Sigmoid colon (tissue), 7 donors: ENCODE results near the gene RPL3. TPM values are rescaled to one million over a fixed set of nuclear protein-coding genes. Genes with fewer than 3 reads are reported as not detected.

Experiments used
- DNase-seq: peaks from one replicate; pipeline ENCODE4 v3.0.0-alpha.2; 2019
- H3K27ac ChIP-seq, 4 donors: fragments of 200-600 bp; sonication (generic); one replicate each; pipeline ENCODE4 v1.5.1; 2016 to 2019; ENCODE audit warnings: mild to moderate bottlenecking in 1 of 4
- H3K27me3 ChIP-seq, 3 donors: fragments of 200-600 bp; sonication (generic); one replicate each; pipeline ENCODE4 v1.5.1; 2019; ENCODE audit warnings: mild to moderate bottlenecking in 1 of 3
- H3K36me3 ChIP-seq, 4 donors: fragments of 200-600 bp; sonication (generic); one replicate each; pipeline ENCODE4 v1.5.1; 2016 to 2019
- H3K4me1 ChIP-seq, 4 donors: fragments of 200-600 bp; sonication (generic); one replicate each; pipeline ENCODE4 v1.5.1; 2017 to 2019
- H3K4me3 ChIP-seq, 4 donors: fragments of 200-600 bp; sonication (generic); one replicate each; pipeline ENCODE4 v1.5.1; 2017 to 2019; ENCODE audit warnings: mild to moderate bottlenecking in 2 of 4, moderate library complexity in 1 of 4
- H3K9me3 ChIP-seq, 4 donors: fragments of 200-600 bp in 3 of 4; sonication (generic) in 3 of 4; one replicate each; pipeline versions ENCODE4 v1.5.1 to v1.6.1; 2013 to 2019
- CTCF ChIP-seq, 4 experiments: fragments of 450-650 bp in 3 of 4; fragments of 200-600 bp in 1 of 4; IDR thresholded peaks; one replicate each; pipeline ENCODE4 v1.5.1; 2016 to 2019; ENCODE audit warnings: antibody characterized with exemption in 4 of 4, mild to moderate bottlenecking in 3 of 4, moderate library complexity in 2 of 4
- EP300 ChIP-seq, 4 donors: sonication (generic); formaldehyde crosslinking; IDR thresholded peaks; one replicate each; pipeline ENCODE4 v1.6.1; 2017; ENCODE audit warnings: antibody characterized with exemption in 4 of 4
- POLR2A ChIP-seq, 2 donors: fragments of 450-650 bp; IDR thresholded peaks; one replicate each; pipeline ENCODE4 v1.6.1; 2016; ENCODE audit warnings: antibody characterized with exemption in 2 of 2, mild to moderate bottlenecking in 2 of 2, moderate library complexity in 2 of 2
- POLR2AphosphoS5 ChIP-seq, 4 donors: sonication (generic); formaldehyde crosslinking; IDR thresholded peaks; one replicate each; pipeline ENCODE4 v1.6.1; 2017; ENCODE audit warnings: antibody characterized with exemption in 4 of 4
- WGBS, 2 donors: extraction: QIAGEN DNeasy Blood & Tissue Kit; methylation state at CpG; one replicate each; pipeline ENCODE4 v1.1.7; 2013; 5-methylcytosine and 5-hydroxymethylcytosine counted together
- intact Hi-C: fragments of 100-400 bp; cut with DNase I; formaldehyde crosslinking; loops from one replicate; pipeline ENCODE4 v1.15.1; 2023
- polyA plus RNA-seq, 3 donors: library from polyadenylated mRNA; stranded (reverse); fragments of 200-250 nt; gene quantifications; one replicate each; pipeline ENCODE4 v1.2.3, GENCODE V29; 2013
- total RNA-seq, 4 donors: library from RNA; depleted of rRNA; stranded (reverse); fragments of >200 nt; gene quantifications; one replicate each; pipeline ENCODE4 v1.1.0, GENCODE V29; 2016
- donor health status: healthy with polysubstance abuse.
- donor health status: Bipolar disorder and iron deficiency.
- donor health status: healthy.

RPL3 gene
- total and polyA plus RNA-seq, 7 donors = 1,532 to 4,917 (median 2,212) TPM

DNA sequence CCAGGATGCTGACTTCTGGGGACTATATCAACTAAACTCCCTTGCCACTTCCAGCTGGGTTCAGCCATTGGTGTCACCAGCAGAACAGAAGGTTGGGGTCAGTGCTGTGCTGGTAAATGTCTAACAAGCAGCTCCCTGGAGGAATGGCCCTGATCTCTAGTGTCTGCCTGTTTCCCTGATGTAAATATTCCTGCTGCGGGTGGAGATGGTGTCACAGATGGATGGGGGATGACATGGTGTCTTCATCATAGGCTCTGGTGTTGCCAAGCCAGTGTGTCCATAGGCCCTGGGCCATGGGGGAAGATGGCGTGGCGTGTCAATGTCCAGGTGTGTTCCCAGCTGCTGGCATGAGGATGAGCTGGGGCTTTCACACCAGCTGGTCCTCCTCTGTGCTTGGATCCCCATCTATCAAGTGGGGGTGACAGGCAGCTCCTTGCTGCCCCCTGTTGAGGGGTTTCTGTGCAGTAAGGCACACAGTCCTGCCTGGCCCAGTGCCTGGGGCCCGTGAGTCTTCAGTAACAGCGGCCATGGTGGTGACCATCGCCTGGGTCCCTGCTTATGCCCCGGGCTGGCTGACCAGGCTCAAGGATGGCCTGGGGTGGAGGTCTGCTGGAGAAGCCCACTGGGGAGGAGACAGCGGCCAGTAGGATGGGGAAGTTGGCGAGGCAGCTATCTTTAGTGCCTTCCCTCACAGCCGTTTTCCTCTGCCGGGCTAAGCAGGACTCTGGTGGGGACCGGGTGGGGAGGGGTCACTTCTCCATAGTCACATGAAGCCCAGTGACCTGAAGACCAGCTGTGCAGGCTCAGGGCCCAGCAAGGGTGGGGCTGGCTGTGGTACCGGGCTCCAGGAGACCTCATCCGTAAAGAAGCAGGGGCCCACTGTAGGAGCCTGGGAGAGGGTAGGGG is 12.7 kb downstream of the RPL3 start:
- Histone ChIP-seq H3K36me3 (peaks cover under 1 to 4% (median 2%) of the 10 kb centered on the region in 4 donors), H3K4me1 (peaks cover 0 to 22% (median 17%) of the 10 kb centered on the region in 4 donors), H3K27ac (no peak overlapping the region), H3K9me3 (no peaks in the 10 kb centered on the region), H3K4me3 (no peak overlapping the region), H3K27me3 (peaks cover 0 to 4% (median 0%) of the 10 kb centered on the region in 3 donors)
- intact Hi-C loops = no loop called here
- WGBS, 2 donors = 66 to 81% methylated on average over 14 of the region's 14 CpGs
- TF ChIP-seq CTCF (IDR thresholded peaks at IDR 0.05) (no peak), EP300 (IDR thresholded peaks at IDR 0.05) (no peak), POLR2AphosphoS5 (IDR thresholded peaks at IDR 0.05) (no peak), POLR2A (IDR thresholded peaks at IDR 0.05) (no peak)
- DNase-seq = no peak

GRCh38 chr22:39303892-39304671 is 15.3 kb downstream of the RPL3 start:
- H3K4me3 ChIP-seq = no peak overlapping the region
- H3K27me3 ChIP-seq = peaks cover 0 to 5% (median 0%) of the 10 kb centered on the region in 3 donors
- H3K36me3 ChIP-seq = no peaks in the 10 kb centered on the region
- 73 to 90% methylated on average over 16 of the region's 16 CpGs for WGBS, 2 donors
- no peak for DNase-seq
- intact Hi-C loops = no loop called here
- H3K27ac ChIP-seq = no peak overlapping the region
- no peak for TF ChIP-seq CTCF (IDR thresholded peaks at IDR 0.05)
- TF ChIP-seq POLR2A (IDR thresholded peaks at IDR 0.05) = no peak
- TF ChIP-seq EP300 (IDR thresholded peaks at IDR 0.05) = no peak
- TF ChIP-seq POLR2AphosphoS5 (IDR thresholded peaks at IDR 0.05) = no peak
- peaks cover 0 to 19% (median 14%) of the 10 kb centered on the region in 4 donors for H3K4me1 ChIP-seq
- H3K9me3 ChIP-seq = no peaks in the 10 kb centered on the region

- intact Hi-C loops = no loop called here
- 87 to 91% methylated on average over 11 of the region's 11 CpGs for WGBS, 2 donors
- no peak for TF ChIP-seq POLR2AphosphoS5 (IDR thresholded peaks at IDR 0.05)
- TF ChIP-seq CTCF (IDR thresholded peaks at IDR 0.05) = no peak
- no peak for TF ChIP-seq POLR2A (IDR thresholded peaks at IDR 0.05)
- peaks cover 0 to 5% (median 0%) of the 10 kb centered on the region in 3 donors for H3K27me3 ChIP-seq
- peaks cover 0 to 16% (median 8%) of the 10 kb centered on the region in 4 donors for H3K4me1 ChIP-seq
- H3K36me3 ChIP-seq = no peaks in the 10 kb centered on the region
- DNase-seq = no peak
- no peak overlapping the region for H3K27ac ChIP-seq
- H3K9me3 ChIP-seq = no peaks in the 10 kb centered on the region
- H3K4me3 ChIP-seq = no peak overlapping the region
Measured at GRCh38 chr22:39303358-39303757, 16.1 kb downstream of the RPL3 start.

GRCh38 chr22:39302431-39302960 is 16.9 kb downstream of the RPL3 start:
- 93 to 95% methylated on average over 2 of the region's 2 CpGs for WGBS, 2 donors
- Histone ChIP-seq H3K4me1 (peaks cover 0 to 19% (median 7%) of the 10 kb centered on the region in 4 donors), H3K4me3 (no peak overlapping the region), H3K36me3 (no peaks in the 10 kb centered on the region), H3K27me3 (peaks cover 0 to 5% (median 0%) of the 10 kb centered on the region in 3 donors), H3K9me3 (no peaks in the 10 kb centered on the region), H3K27ac (no peak overlapping the region)
- TF ChIP-seq CTCF (IDR thresholded peaks at IDR 0.05) (no peak), EP300 (IDR thresholded peaks at IDR 0.05) (no peak), POLR2A (IDR thresholded peaks at IDR 0.05) (no peak), POLR2AphosphoS5 (IDR thresholded peaks at IDR 0.05) (no peak)
- DNase-seq = no peak
- intact Hi-C loops = no loop called here
